ENCODE data around the gene CDIPT. TPM values are rescaled to one million over a fixed set of nuclear protein-coding genes. Genes with fewer than 3 reads are reported as not detected.

CDIPT gene
- total and polyA plus RNA-seq, 11 donors, result 57.5 to 143 (median 76.3) TPM

DNA sequence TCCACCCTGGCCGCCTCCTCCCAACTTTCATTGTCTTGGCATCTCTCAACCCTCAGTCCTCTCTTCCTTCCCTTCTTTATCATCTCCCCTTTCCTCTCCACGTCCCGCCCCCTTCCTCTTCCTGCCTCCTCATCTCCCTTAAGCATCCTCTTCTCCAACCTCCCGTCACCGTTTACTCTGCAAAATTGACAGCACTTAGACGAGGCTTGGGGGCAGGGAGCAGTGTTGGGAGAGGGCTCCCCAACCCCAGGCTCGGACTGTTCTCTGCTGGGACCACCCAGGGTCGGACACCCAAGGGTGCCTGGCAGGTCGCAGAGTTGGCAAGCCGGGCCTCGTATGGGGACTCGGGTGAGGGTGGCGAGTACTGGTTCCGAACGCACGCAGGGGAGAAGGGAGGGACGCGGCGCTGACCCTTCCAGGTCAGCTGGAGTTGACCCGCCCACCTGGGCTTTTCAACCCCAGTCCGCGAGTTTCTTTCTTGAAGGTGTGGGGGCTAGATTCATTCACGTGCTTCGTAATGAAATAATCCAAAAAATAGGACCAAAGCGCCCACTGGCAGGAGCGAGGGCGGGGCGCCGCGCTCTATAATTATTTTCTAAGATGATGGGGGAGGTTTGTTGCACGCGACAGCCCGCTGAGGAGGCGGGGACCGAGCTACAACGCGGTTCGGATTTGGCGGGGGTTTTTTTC, 47.8 kb downstream of the CDIPT start:
- DNase-seq, result peak in 4 of 5 donors; percentile 36 to 54 (median 48)
- intact Hi-C loops (cut with DNase I), result loop anchor here in 6 of 10 donors (5.0 to 10.0 kb wide), 4 partner anchors 47 to 190 kb away; partner anchors contain the start of genes CDIPT (in 3 of the 6), HIRIP3 (in 1 of the 6) and INO80E (in 1 of the 6)
- Histone ChIP-seq H3K27ac (peak overlapping the region in 11 of 12 donors; percentile 86 to 97 (median 94)), H3K9me3 (no peaks in the 10 kb centered on the region), H3K27me3 (peaks cover 0 to 4% (median 0%) of the 10 kb centered on the region in 9 donors), H3K4me3 (peak overlapping the region; percentile 17 to 91 (median 74)), H3K36me3 (peaks cover 0 to 24% (median 18%) of the 10 kb centered on the region in 9 donors), H3K4me1 (peaks cover 3 to 76% (median 55%) of the 10 kb centered on the region in 12 donors)
- no peak for ATAC-seq
- TF ChIP-seq, protein P1, sequence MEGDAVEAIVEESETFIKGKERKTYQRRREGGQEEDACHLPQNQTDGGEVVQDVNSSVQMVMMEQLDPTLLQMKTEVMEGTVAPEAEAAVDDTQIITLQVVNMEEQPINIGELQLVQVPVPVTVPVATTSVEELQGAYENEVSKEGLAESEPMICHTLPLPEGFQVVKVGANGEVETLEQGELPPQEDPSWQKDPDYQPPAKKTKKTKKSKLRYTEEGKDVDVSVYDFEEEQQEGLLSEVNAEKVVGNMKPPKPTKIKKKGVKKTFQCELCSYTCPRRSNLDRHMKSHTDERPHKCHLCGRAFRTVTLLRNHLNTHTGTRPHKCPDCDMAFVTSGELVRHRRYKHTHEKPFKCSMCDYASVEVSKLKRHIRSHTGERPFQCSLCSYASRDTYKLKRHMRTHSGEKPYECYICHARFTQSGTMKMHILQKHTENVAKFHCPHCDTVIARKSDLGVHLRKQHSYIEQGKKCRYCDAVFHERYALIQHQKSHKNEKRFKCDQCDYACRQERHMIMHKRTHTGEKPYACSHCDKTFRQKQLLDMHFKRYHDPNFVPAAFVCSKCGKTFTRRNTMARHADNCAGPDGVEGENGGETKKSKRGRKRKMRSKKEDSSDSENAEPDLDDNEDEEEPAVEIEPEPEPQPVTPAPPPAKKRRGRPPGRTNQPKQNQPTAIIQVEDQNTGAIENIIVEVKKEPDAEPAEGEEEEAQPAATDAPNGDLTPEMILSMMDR (IDR thresholded peaks at IDR 0.05), result no peak
- TF ChIP-seq POLR2A (IDR thresholded peaks at IDR 0.05), result no peak
- 5 to 8% (median 7%) methylated on average over 39 of the region's 39 CpGs for WGBS, 4 donors

GRCh38 chr16:29814592-29814991, 48.4 kb downstream of the CDIPT start:
- intact Hi-C loops (cut with DNase I), result loop anchor here in 5 of 10 donors (5.0 to 10.0 kb wide), 5 partner anchors 33 to 190 kb away; partner anchors contain the start of genes HIRIP3 (in 1 of the 5) and INO80E (in 1 of the 5)
- H3K27me3 ChIP-seq, result peaks cover 0 to 4% (median 0%) of the 10 kb centered on the region in 9 donors
- H3K9me3 ChIP-seq, result no peaks in the 10 kb centered on the region
- no peak for DNase-seq
- H3K27ac ChIP-seq, result peak overlapping the region in 5 of 12 donors; percentile 90 to 97 (median 96)
- H3K4me3 ChIP-seq, result peak overlapping the region in 4 of 12 donors; percentile 67 to 91 (median 74)
- no peak for ATAC-seq
- H3K4me1 ChIP-seq, result peaks cover 6 to 76% (median 55%) of the 10 kb centered on the region in 12 donors
- H3K36me3 ChIP-seq, result peaks cover 0 to 28% (median 20%) of the 10 kb centered on the region in 9 donors
- 80 to 91% (median 89%) methylated on average over 5 of the region's 5 CpGs for WGBS, 4 donors
- TF ChIP-seq, protein P1 (IDR thresholded peaks at IDR 0.05), result no peak

GRCh38 chr16:29813644-29814562, 49.1 kb downstream of the CDIPT start:
- H3K4me3 ChIP-seq, result no peak overlapping the region
- DNase-seq (no peak), ATAC-seq (no peak)
- WGBS, 4 donors, result 75 to 78% (median 76%) methylated on average over 23 to 24 of the region's 24 CpGs
- H3K36me3 ChIP-seq, result peaks cover 0 to 29% (median 21%) of the 10 kb centered on the region in 9 donors
- peaks cover 0 to 4% (median 0%) of the 10 kb centered on the region in 9 donors for H3K27me3 ChIP-seq
- intact Hi-C loops (cut with DNase I), result loop anchor here in 5 of 10 donors (5.0 to 10.0 kb wide), 5 partner anchors 33 to 191 kb away; partner anchors contain the start of genes HIRIP3 (in 1 of the 5) and INO80E (in 1 of the 5)
- H3K9me3 ChIP-seq, result no peaks in the 10 kb centered on the region
- peak overlapping the region in 3 of 12 donors; percentile 10 to 97 (median 92) for H3K27ac ChIP-seq
- TF ChIP-seq POLR2A (IDR thresholded peaks at IDR 0.05), result no peak
- TF ChIP-seq, protein P1 (IDR thresholded peaks at IDR 0.05), result no peak
- H3K4me1 ChIP-seq, result peaks cover 6 to 76% (median 60%) of the 10 kb centered on the region in 12 donors

Measured in heart left ventricle (tissue), 16 donors.